K562 (cell line): ENCODE data around the gene COLEC12. TPM values are rescaled to one million over a fixed set of nuclear protein-coding genes. Genes with fewer than 3 reads are reported as not detected.

Experiments used
- CEBPG ChIP-seq, 3 experiments: fragments of 200-800 bp in 1 of 3; sonication (Bioruptor generic) in 1 of 3; sonication (generic) in 1 of 3; formaldehyde crosslinking in 1 of 3; IDR thresholded peaks in 2 of 3; conservative IDR thresholded peaks in 1 of 3; 2 replicates each; pipeline versions ENCODE4 v1.6.1 to v1.8.0; 2016 to 2022; ENCODE audit warnings: missing compliant biosample characterization in 2 of 3, missing genetic modification characterization in 2 of 3, mild to moderate bottlenecking in 1 of 3, missing genetic modification reagents in 1 of 3
- E2F3 ChIP-seq: fragments of 250-450 bp; sonication (Bioruptor Pico); IDR thresholded peaks from 2 replicates; pipeline ENCODE4 v1.4.0; 2020; ENCODE audit warnings: mild to moderate bottlenecking
- RBM39 ChIP-seq: fragments of 200-400 bp; formaldehyde crosslinking; optimal IDR thresholded peaks from 2 replicates; pipeline ENCODE3; 2018; ENCODE audit warnings: low read depth, low read length
- TSC22D4 ChIP-seq: fragments of 450-650 bp; IDR thresholded peaks from 2 replicates; pipeline ENCODE4 v1.6.1; 2016; ENCODE audit warnings: missing genetic modification characterization, missing biosample characterization, control low read depth
- polyA plus RNA-seq, 8 experiments: library from polyadenylated mRNA; depleted of rRNA in 4 of 8; stranded (reverse) in 5 of 8; unstranded in 3 of 8; fragments of >200 nt; fragmentation: Nextera tagmentation in 2 of 8; fragmentation: Illumina TruSeq in 1 of 8; extraction: Ambion mirVana in 2 of 8; extraction: Trizol in 1 of 8; gene quantifications; 2 replicates each; pipeline versions ENCODE4 v1.2.1 to v1.2.3, GENCODE V29; 2011 to 2014; ENCODE audit warnings: inconsistent platforms in 1 of 8, missing spikeins in 1 of 8
- total RNA-seq, 7 experiments: library from RNA; depleted of rRNA in 6 of 7; stranded (reverse); fragments of >200 nt in 6 of 7; fragmentation: Illumina TruSeq in 2 of 7; extraction: Trizol in 2 of 7; gene quantifications; 2 replicates each; pipeline versions ENCODE4 v1.2.1 to v1.2.3, GENCODE V29; 2011 to 2021; ENCODE audit warnings: low replicate concordance in 1 of 7
- TF ChIP-seq, protein P1 (sequence below): sonication (generic); formaldehyde crosslinking; IDR thresholded peaks from 2 replicates; pipeline ENCODE4 v1.8.1; 2023; ENCODE audit warnings: missing genetic modification reagents, mild to moderate bottlenecking, borderline replicate concordance
- TF ChIP-seq, protein P2 (sequence below), 2 experiments: fragments of 450-650 bp; IDR thresholded peaks; 2 replicates each; pipeline ENCODE4 v1.6.1; 2018; ENCODE audit warnings: mild to moderate bottlenecking in 2 of 2, low read depth in 1 of 2; ENCODE audit not compliant: partially characterized antibody in 2 of 2
- TF ChIP-seq, protein P3 (sequence below): sonication (generic); formaldehyde crosslinking; IDR thresholded peaks from 2 replicates; pipeline ENCODE4 v1.8.0; 2022; ENCODE audit warnings: mild to moderate bottlenecking, low read depth, missing genetic modification reagents
- TF ChIP-seq, protein P4 (sequence below), 2 experiments: fragments of 450-650 bp in 1 of 2; sonication (generic) in 1 of 2; formaldehyde crosslinking in 1 of 2; IDR thresholded peaks in 1 of 2; conservative IDR thresholded peaks in 1 of 2; 2 replicates each; pipeline versions ENCODE4 v1.6.1 to v1.8.1; 2016 to 2023; ENCODE audit warnings: mild to moderate bottlenecking in 2 of 2, moderate library complexity in 2 of 2, inconsistent platforms in 1 of 2, missing genetic modification reagents in 1 of 2
- TF ChIP-seq, protein P5 (sequence below): fragments of 450-650 bp; IDR thresholded peaks from 2 replicates; pipeline ENCODE4 v1.6.1; 2016; ENCODE audit warnings: low read depth, mild to moderate bottlenecking, moderate library complexity
- TF ChIP-seq, protein P6 (sequence below), 2 experiments: IDR thresholded peaks in 1 of 2; conservative IDR thresholded peaks in 1 of 2; 2 replicates each; pipeline ENCODE4 v1.6.1; 2016; ENCODE audit warnings: low read depth in 2 of 2, mild to moderate bottlenecking in 1 of 2, missing compliant biosample characterization in 1 of 2, missing genetic modification characterization in 1 of 2, moderate library complexity in 1 of 2

Gene COLEC12
- total and polyA plus RNA-seq, 9 of the 15 experiments (the other 6 are each of a cell fraction or from before 2014, with no cell fraction given): 0.04 TPM; not detected in 8

DNA sequence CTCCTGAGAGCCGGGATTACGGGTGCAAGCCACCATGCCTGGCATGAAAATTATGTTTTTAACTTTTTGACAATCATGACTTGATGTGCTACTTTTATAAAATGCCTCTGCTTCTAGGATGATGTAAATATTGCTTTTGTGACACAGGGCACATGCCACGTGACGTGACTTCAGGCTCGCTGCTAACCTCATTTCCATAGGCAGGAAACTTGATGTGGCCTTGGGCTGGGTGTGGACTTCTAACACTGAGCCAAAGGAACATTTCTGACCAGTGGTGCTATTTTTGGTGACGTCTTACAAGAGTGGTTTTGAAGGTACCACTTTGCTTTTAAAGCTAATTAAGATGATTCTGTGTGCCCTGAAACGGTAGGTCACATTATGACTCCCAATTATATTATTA is 198.4 kb downstream of the COLEC12 start (continued):
- TF ChIP-seq, protein P1, sequence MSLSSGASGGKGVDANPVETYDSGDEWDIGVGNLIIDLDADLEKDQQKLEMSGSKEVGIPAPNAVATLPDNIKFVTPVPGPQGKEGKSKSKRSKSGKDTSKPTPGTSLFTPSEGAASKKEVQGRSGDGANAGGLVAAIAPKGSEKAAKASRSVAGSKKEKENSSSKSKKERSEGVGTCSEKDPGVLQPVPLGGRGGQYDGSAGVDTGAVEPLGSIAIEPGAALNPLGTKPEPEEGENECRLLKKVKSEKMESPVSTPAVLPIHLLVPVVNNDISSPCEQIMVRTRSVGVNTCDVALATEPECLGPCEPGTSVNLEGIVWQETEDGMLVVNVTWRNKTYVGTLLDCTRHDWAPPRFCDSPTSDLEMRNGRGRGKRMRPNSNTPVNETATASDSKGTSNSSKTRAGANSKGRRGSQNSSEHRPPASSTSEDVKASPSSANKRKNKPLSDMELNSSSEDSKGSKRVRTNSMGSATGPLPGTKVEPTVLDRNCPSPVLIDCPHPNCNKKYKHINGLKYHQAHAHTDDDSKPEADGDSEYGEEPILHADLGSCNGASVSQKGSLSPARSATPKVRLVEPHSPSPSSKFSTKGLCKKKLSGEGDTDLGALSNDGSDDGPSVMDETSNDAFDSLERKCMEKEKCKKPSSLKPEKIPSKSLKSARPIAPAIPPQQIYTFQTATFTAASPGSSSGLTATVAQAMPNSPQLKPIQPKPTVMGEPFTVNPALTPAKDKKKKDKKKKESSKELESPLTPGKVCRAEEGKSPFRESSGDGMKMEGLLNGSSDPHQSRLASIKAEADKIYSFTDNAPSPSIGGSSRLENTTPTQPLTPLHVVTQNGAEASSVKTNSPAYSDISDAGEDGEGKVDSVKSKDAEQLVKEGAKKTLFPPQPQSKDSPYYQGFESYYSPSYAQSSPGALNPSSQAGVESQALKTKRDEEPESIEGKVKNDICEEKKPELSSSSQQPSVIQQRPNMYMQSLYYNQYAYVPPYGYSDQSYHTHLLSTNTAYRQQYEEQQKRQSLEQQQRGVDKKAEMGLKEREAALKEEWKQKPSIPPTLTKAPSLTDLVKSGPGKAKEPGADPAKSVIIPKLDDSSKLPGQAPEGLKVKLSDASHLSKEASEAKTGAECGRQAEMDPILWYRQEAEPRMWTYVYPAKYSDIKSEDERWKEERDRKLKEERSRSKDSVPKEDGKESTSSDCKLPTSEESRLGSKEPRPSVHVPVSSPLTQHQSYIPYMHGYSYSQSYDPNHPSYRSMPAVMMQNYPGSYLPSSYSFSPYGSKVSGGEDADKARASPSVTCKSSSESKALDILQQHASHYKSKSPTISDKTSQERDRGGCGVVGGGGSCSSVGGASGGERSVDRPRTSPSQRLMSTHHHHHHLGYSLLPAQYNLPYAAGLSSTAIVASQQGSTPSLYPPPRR (CRISPR knock-in tag): no peak
- TF ChIP-seq, protein P2, sequence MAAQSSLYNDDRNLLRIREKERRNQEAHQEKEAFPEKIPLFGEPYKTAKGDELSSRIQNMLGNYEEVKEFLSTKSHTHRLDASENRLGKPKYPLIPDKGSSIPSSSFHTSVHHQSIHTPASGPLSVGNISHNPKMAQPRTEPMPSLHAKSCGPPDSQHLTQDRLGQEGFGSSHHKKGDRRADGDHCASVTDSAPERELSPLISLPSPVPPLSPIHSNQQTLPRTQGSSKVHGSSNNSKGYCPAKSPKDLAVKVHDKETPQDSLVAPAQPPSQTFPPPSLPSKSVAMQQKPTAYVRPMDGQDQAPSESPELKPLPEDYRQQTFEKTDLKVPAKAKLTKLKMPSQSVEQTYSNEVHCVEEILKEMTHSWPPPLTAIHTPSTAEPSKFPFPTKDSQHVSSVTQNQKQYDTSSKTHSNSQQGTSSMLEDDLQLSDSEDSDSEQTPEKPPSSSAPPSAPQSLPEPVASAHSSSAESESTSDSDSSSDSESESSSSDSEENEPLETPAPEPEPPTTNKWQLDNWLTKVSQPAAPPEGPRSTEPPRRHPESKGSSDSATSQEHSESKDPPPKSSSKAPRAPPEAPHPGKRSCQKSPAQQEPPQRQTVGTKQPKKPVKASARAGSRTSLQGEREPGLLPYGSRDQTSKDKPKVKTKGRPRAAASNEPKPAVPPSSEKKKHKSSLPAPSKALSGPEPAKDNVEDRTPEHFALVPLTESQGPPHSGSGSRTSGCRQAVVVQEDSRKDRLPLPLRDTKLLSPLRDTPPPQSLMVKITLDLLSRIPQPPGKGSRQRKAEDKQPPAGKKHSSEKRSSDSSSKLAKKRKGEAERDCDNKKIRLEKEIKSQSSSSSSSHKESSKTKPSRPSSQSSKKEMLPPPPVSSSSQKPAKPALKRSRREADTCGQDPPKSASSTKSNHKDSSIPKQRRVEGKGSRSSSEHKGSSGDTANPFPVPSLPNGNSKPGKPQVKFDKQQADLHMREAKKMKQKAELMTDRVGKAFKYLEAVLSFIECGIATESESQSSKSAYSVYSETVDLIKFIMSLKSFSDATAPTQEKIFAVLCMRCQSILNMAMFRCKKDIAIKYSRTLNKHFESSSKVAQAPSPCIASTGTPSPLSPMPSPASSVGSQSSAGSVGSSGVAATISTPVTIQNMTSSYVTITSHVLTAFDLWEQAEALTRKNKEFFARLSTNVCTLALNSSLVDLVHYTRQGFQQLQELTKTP (IDR thresholded peaks at IDR 0.05; ENCODE audit: low read depth in 1 of 2, partially characterized antibody in 2 of 2): no peak
- TF ChIP-seq, protein P3, sequence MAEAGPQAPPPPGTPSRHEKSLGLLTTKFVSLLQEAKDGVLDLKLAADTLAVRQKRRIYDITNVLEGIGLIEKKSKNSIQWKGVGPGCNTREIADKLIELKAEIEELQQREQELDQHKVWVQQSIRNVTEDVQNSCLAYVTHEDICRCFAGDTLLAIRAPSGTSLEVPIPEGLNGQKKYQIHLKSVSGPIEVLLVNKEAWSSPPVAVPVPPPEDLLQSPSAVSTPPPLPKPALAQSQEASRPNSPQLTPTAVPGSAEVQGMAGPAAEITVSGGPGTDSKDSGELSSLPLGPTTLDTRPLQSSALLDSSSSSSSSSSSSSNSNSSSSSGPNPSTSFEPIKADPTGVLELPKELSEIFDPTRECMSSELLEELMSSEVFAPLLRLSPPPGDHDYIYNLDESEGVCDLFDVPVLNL (CRISPR knock-in tag): no peak
- TF ChIP-seq, protein P4, sequence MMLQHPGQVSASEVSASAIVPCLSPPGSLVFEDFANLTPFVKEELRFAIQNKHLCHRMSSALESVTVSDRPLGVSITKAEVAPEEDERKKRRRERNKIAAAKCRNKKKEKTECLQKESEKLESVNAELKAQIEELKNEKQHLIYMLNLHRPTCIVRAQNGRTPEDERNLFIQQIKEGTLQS (IDR thresholded peaks at IDR 0.05): peak; percentile 21; the same call in 1 of the 2 replicates
- TF ChIP-seq, protein P4 (CRISPR knock-in tag; conservative IDR thresholded peaks at IDR 0.05): no peak
- TF ChIP-seq E2F3 (CRISPR knock-in tag): no peak
- TF ChIP-seq TSC22D4 (tag): no peak
- no peak for TF ChIP-seq RBM39
- TF ChIP-seq, protein P5, sequence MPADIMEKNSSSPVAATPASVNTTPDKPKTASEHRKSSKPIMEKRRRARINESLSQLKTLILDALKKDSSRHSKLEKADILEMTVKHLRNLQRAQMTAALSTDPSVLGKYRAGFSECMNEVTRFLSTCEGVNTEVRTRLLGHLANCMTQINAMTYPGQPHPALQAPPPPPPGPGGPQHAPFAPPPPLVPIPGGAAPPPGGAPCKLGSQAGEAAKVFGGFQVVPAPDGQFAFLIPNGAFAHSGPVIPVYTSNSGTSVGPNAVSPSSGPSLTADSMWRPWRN: no peak
- TF ChIP-seq, protein P6, sequence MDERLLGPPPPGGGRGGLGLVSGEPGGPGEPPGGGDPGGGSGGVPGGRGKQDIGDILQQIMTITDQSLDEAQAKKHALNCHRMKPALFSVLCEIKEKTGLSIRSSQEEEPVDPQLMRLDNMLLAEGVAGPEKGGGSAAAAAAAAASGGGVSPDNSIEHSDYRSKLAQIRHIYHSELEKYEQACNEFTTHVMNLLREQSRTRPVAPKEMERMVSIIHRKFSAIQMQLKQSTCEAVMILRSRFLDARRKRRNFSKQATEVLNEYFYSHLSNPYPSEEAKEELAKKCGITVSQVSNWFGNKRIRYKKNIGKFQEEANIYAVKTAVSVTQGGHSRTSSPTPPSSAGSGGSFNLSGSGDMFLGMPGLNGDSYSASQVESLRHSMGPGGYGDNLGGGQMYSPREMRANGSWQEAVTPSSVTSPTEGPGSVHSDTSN (CRISPR knock-in tag; IDR thresholded peaks at IDR 0.05; ENCODE audit: low read depth): no peak
- TF ChIP-seq, protein P6 (tag; conservative IDR thresholded peaks at IDR 0.05; ENCODE audit: low read depth): no peak
- peak; percentile 48 for TF ChIP-seq CEBPG (CRISPR knock-in tag; IDR thresholded peaks at IDR 0.05)
- no peak for TF ChIP-seq CEBPG (tag; conservative IDR thresholded peaks at IDR 0.05 in 1 of 2, IDR thresholded peaks at IDR 0.05 in 1 of 2)
